HepG2 (cell line): ENCODE data around the gene KCND1. TPM values are rescaled to one million over a fixed set of nuclear protein-coding genes. Genes with fewer than 3 reads are reported as not detected.

ENCODE experiments used
- ATAC-seq: fragments of 200-7000 bp; cut with Tn5 transposase; 3 replicates; pipeline ENCODE4 v1.9.1; 2020; ENCODE audit warnings: mild to moderate bottlenecking, moderate library complexity
- BruUV-seq: library from RNA; stranded (reverse); fragments of 400-500 nt; replicated peaks from 2 replicates; lab custom pipeline; 2021; lab: Mats Ljungman, UMichigan
- CTCF ChIA-PET: fragments of 300-600 bp; formaldehyde crosslinking; extraction: SDS; loops from one replicate; lab custom pipeline; 2021; ENCODE audit warnings: low total read pairs, inconsistent platforms, low intra/inter-chr PET ratio; lab: Yijun Ruan, JAX
- POLR2A ChIA-PET: fragments of 350-600 bp; sonication (Branson Sonifier 250); formaldehyde crosslinking; loops from one replicate; lab custom pipeline; 2020; ENCODE audit warnings: antibody characterized with exemption, inconsistent platforms; lab: Yijun Ruan, JAX
- DNase-seq: peaks from one replicate; pipeline ENCODE4 v3.0.0-alpha.2; 2015; ENCODE audit warnings: low spot score
- FAIRE-seq: peaks from 3 replicates; lab custom pipeline; 2011; peaks lifted over from hg19 to GRCh38; lab: Jason Lieb, UNC
- H2AFZ ChIP-seq: one replicate; pipeline ENCODE4 v1.6.1; 2011; ENCODE audit warnings: low read length, inconsistent platforms
- H3K27ac ChIP-seq: fragments of 300-600 bp; 3 replicates; pipeline ENCODE4 v1.8.0; 2011; ENCODE audit warnings: mixed run types, mild to moderate bottlenecking, mixed read lengths, low read length, inconsistent platforms; ENCODE audit not compliant: insufficient read depth; ENCODE audit errors: extremely low read length
- H3K27me3 ChIP-seq, 2 experiments: fragments of 200-600 bp in 1 of 2; 2 replicates in 1 of 2; 3 replicates in 1 of 2; pipeline versions ENCODE4 v1.6.0 to v1.8.0; 2011; ENCODE audit warnings: low read length in 2 of 2, mild to moderate bottlenecking in 2 of 2, moderate library complexity in 2 of 2, inconsistent platforms in 1 of 2; ENCODE audit not compliant: insufficient read depth in 2 of 2, control insufficient read depth in 1 of 2
- H3K36me3 ChIP-seq, 2 experiments: fragments of 200-600 bp in 1 of 2; replicated peaks in 1 of 2; 2 replicates in 1 of 2; 3 replicates in 1 of 2; pipeline versions ENCODE4 v1.5.1 to v1.8.0; 2011; ENCODE audit warnings: low read length in 2 of 2, inconsistent platforms in 1 of 2; ENCODE audit not compliant: insufficient read depth in 2 of 2, control insufficient read depth in 1 of 2
- H3K4me1 ChIP-seq: 2 replicates; pipeline ENCODE4 v1.5.1; 2012; ENCODE audit warnings: low read length, inconsistent platforms; ENCODE audit not compliant: insufficient read depth
- H3K4me2 ChIP-seq: 2 replicates; pipeline ENCODE4 v1.6.0; 2011; ENCODE audit warnings: low read depth, low read length, inconsistent platforms
- H3K4me3 ChIP-seq, 3 experiments: fragments of 200-600 bp in 1 of 3; sonication (generic), shearing (Covaris generic) in 1 of 3; replicated peaks in 1 of 3; 2 replicates each; pipeline ENCODE4 v1.5.1; 2011 to 2016; ENCODE audit warnings: low read length in 3 of 3, inconsistent platforms in 2 of 3, low read depth in 2 of 3, mild to moderate bottlenecking in 2 of 3, control low read depth in 1 of 3, mixed read lengths in 1 of 3; ENCODE audit not compliant: insufficient read depth in 1 of 3
- H3K79me2 ChIP-seq: one replicate; pipeline ENCODE4 v1.6.1; 2011; ENCODE audit warnings: low read length, inconsistent platforms; ENCODE audit not compliant: insufficient read depth
- H3K9ac ChIP-seq: 2 replicates; pipeline ENCODE4 v1.6.0; 2011; ENCODE audit warnings: mild to moderate bottlenecking, low read depth, low read length, inconsistent platforms; ENCODE audit not compliant: insufficient read depth
- H3K9me3 ChIP-seq: 2 replicates; pipeline ENCODE4 v1.5.1; 2012; ENCODE audit warnings: mild to moderate bottlenecking, low read length
- H4K20me1 ChIP-seq: 2 replicates; pipeline ENCODE4 v1.6.0; 2011; ENCODE audit warnings: inconsistent platforms, mild to moderate bottlenecking, low read length, moderate library complexity; ENCODE audit not compliant: insufficient read depth
- ATAD3A ChIP-seq: sonication (generic); formaldehyde crosslinking; IDR thresholded peaks from 2 replicates; pipeline ENCODE4 v1.4.0; 2020; ENCODE audit warnings: missing genetic modification reagents
- DZIP1 ChIP-seq: sonication (generic); formaldehyde crosslinking; IDR thresholded peaks from 2 replicates; pipeline ENCODE4 v1.5.0; 2020; ENCODE audit warnings: mild to moderate bottlenecking, missing genetic modification reagents
- HNRNPLL ChIP-seq: fragments of 200-400 bp; formaldehyde crosslinking; IDR thresholded peaks from 2 replicates; pipeline ENCODE4 v1.6.1; 2017; ENCODE audit warnings: mild to moderate bottlenecking, low read depth, low read length; ENCODE audit not compliant: poor library complexity, severe bottlenecking
- IRF9 ChIP-seq: sonication (generic); formaldehyde crosslinking; IDR thresholded peaks from 2 replicates; pipeline ENCODE4 v1.8.0; 2022; ENCODE audit warnings: missing genetic modification reagents, mild to moderate bottlenecking, borderline replicate concordance
- SNAI1 ChIP-seq: sonication (generic); formaldehyde crosslinking; IDR thresholded peaks from 2 replicates; pipeline ENCODE4 v1.5.0; 2020; ENCODE audit warnings: mild to moderate bottlenecking, missing genetic modification reagents, borderline replicate concordance
- ZBTB20 ChIP-seq: sonication (generic); formaldehyde crosslinking; IDR thresholded peaks from 2 replicates; pipeline ENCODE4 v1.8.1; 2023; ENCODE audit warnings: missing genetic modification reagents, low read depth, mild to moderate bottlenecking, borderline replicate concordance
- ZNF180 ChIP-seq: sonication (generic); formaldehyde crosslinking; IDR thresholded peaks from 2 replicates; pipeline ENCODE4 v1.4.0; 2020; ENCODE audit warnings: low read depth, missing genetic modification reagents, borderline replicate concordance
- ZNF549 ChIP-seq: sonication (generic); formaldehyde crosslinking; IDR thresholded peaks from 2 replicates; pipeline ENCODE4 v1.5.0; 2020; ENCODE audit warnings: missing genetic modification reagents
- ZNF589 ChIP-seq: sonication (generic); formaldehyde crosslinking; conservative IDR thresholded peaks from 2 replicates; pipeline ENCODE4 v1.8.0; 2022; ENCODE audit warnings: mild to moderate bottlenecking, moderate library complexity, missing genetic modification reagents
- ZNF644 ChIP-seq: IDR thresholded peaks from 2 replicates; pipeline ENCODE4 v1.6.1; 2016; ENCODE audit warnings: low read depth
- ZNF724P ChIP-seq: sonication (generic); formaldehyde crosslinking; IDR thresholded peaks from 2 replicates; pipeline ENCODE4 v1.8.0; 2022; ENCODE audit warnings: missing genetic modification reagents, borderline replicate concordance
- ZNF83 ChIP-seq: sonication (generic); formaldehyde crosslinking; IDR thresholded peaks from 2 replicates; pipeline ENCODE4 v1.4.0; 2020; ENCODE audit warnings: missing genetic modification reagents, mild to moderate bottlenecking, borderline replicate concordance
- WGBS: methylation state at CpG from one replicate; pipeline ENCODE4 v1.1.6; 2017; ENCODE audit warnings: low lambda C conversion rate; 5-methylcytosine and 5-hydroxymethylcytosine counted together
- in situ Hi-C: cut with HindIII; loops from 2 replicates; pipeline ENCODE4 v1.10.0; 2017; ENCODE audit warnings: low pct_unique_long_range_greater_than_20kb; ENCODE audit not compliant: extremely low pct_ligation_motif_present
- intact Hi-C: fragments of 100-400 bp; cut with micrococcal nuclease; formaldehyde crosslinking; loops from one replicate; pipeline ENCODE4 v1.10.0; 2022; ENCODE audit not compliant: unreplicated experiment
- polyA plus RNA-seq, 8 experiments: library from polyadenylated mRNA; depleted of rRNA in 3 of 8; stranded (reverse) in 7 of 8; unstranded in 1 of 8; fragments of >200 nt; fragmentation: Illumina TruSeq in 4 of 8; extraction: Trizol in 4 of 8; gene quantifications; 2 replicates each; pipeline versions ENCODE4 v1.2.1 to v1.2.3, GENCODE V29; 2011 to 2016; ENCODE audit warnings: low read depth in 4 of 8, missing spikeins in 1 of 8, mixed read lengths in 1 of 8; ENCODE audit not compliant: insufficient read depth in 1 of 8
- total RNA-seq, 5 experiments: library from RNA; depleted of rRNA; stranded (reverse); fragments of >200 nt; fragmentation: Illumina TruSeq; extraction: Trizol; gene quantifications; 2 replicates each; pipeline ENCODE4 v1.2.3, GENCODE V29; 2016; ENCODE audit warnings: low read depth in 1 of 5

The KCND1 gene
- total and polyA plus RNA-seq, 2 of the 13 experiments (the other 11 are each of a cell fraction or from before 2014, with no cell fraction given) = 0.07 to 0.30 TPM

- ATAC-seq = no peak
- intact Hi-C loops (no loop called here), in situ Hi-C loops (no loop called here)
- Histone ChIP-seq H4K20me1 (no peaks in the 10 kb centered on the region), H3K9ac (no peak overlapping the region), H3K4me3 (no peak overlapping the region), H3K36me3 (peaks cover 5 to 19% of the 10 kb centered on the region in 2 experiments; a peak in 4 of 5 replicates), H2AFZ (no peak overlapping the region), H3K27me3 (no peaks in the 10 kb centered on the region), H3K27ac (no peak overlapping the region), H3K4me1 (peaks cover 9% of the 10 kb centered on the region), H3K79me2 (no peaks in the 10 kb centered on the region), H3K9me3 (no peaks in the 10 kb centered on the region), H3K4me2 (no peak overlapping the region)
- DNase-seq = no peak
- 94% methylated on average over 5 of the region's 5 CpGs for WGBS
- POLR2A ChIA-PET = no interaction called here
- CTCF ChIA-PET = no interaction called here
- FAIRE-seq = no peak
- no TSS peak for BruUV-seq
- TF ChIP-seq ZBTB20 (CRISPR knock-in tag) (no peak), ZNF589 (CRISPR knock-in tag) (no peak), IRF9 (CRISPR knock-in tag) (no peak), ZNF549 (CRISPR knock-in tag) (no peak), ATAD3A (CRISPR knock-in tag) (no peak), ZNF83 (CRISPR knock-in tag) (no peak), ZNF180 (CRISPR knock-in tag) (no peak), SNAI1 (CRISPR knock-in tag) (no peak)
- TF ChIP-seq, all 625 proteins: peak for 0
Measured at GRCh38 chrX:48924270-48924669, 47.4 kb downstream of the KCND1 start.

- no peak overlapping the region for H3K4me2 ChIP-seq
- H2AFZ ChIP-seq = no peak overlapping the region
- ATAC-seq = no peak
- DNase-seq = no peak
- ChIA-PET CTCF (no interaction called here), POLR2A (no interaction called here)
- no peak overlapping the region for H3K27ac ChIP-seq
- H3K9me3 ChIP-seq = no peaks in the 10 kb centered on the region
- H3K79me2 ChIP-seq = no peaks in the 10 kb centered on the region
- H4K20me1 ChIP-seq = no peaks in the 10 kb centered on the region
- no peak overlapping the region for H3K9ac ChIP-seq
- peaks cover 9% of the 10 kb centered on the region for H3K4me1 ChIP-seq
- WGBS = 100% methylated on average over 1 of the region's 13 CpGs
- no peak for FAIRE-seq
- BruUV-seq = no TSS peak
- H3K27me3 ChIP-seq = no peaks in the 10 kb centered on the region
- intact Hi-C loops (no loop called here), in situ Hi-C loops (no loop called here)
- TF ChIP-seq ZNF644 (CRISPR knock-in tag) (no peak), DZIP1 (CRISPR knock-in tag) (no peak), HNRNPLL (no peak), ZNF724P (CRISPR knock-in tag) (no peak)
- no peak overlapping the region for H3K4me3 ChIP-seq
- peaks cover 5 to 19% of the 10 kb centered on the region in 2 experiments; a peak in 4 of 5 replicates for H3K36me3 ChIP-seq
Measured at GRCh38 chrX:48923771-48924170, 47.9 kb downstream of the KCND1 start.
